GM18498 (cell line): Measurements from ENCODE around the gene TSPO.
A peak's percentile ranks its signal among the peaks of the same experiment; 100 is the strongest.

Source experiments
- ATAC-seq: cut with Tn5 transposase; IDR thresholded peaks from one replicate; pipeline ENCODE4 v1.9.1; 2021; ENCODE audit warnings: mild to moderate bottlenecking, moderate library complexity; ENCODE audit not compliant: unreplicated experiment

Gene TSPO

GRCh38 chr22:43174941-43175531 is 23.7 kb downstream of the TSPO start:
- ATAC-seq = no peak

DNA sequence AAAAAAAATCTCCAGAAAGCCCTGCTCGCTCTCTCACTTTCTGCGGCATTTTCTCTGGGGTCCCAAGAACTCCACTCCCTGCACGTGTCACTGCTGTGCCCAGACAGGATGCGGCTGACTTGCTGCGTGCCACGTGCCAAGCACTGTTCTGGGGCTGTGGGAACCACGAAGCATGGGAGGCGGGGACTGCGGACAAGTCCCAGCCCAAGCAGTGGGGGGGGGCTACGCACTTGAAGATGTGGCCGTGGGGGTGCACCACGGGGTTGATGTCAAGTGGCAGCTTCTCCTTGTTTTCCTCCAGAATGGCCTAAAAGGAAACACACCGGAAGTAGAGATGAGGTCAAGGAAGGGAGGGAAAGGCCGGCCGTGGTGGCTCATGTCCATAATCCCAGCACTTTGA is 24.7 kb downstream of the TSPO start:
- no peak for ATAC-seq

GRCh38 chr22:43177479-43177878 is 26.1 kb downstream of the TSPO start:
- ATAC-seq = no peak

- no peak for ATAC-seq
These were observed 28.0 kb downstream of the TSPO start for GRCh38 chr22:43179146-43179910.

GRCh38 chr22:43179911-43180195 is 28.5 kb downstream of the TSPO start:
- ATAC-seq = no peak

DNA sequence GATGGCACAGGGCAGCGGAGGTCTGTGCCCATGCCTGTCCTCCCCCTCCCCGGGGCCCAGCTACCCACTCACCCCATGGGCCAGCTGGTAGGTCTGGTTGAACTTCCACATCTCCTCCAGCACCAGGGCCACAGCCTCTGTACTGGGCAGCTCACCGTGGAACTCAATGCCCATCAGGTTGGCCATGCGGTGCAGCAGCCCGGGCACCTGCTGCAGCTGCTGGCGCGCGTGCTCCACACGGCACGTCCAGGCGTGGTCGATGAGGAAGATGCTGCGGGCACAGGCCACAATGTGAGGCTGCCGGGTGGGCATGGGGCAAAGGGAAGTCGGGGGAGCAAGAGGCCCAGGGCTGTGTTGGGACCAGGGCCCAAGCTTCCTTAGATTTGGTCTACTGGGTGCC is 29.3 kb downstream of the TSPO start:
- ATAC-seq = no peak

- no peak for ATAC-seq
These were observed 30.1 kb downstream of the TSPO start for GRCh38 chr22:43181321-43182076.

- ATAC-seq = no peak
These were observed 30.8 kb downstream of the TSPO start for GRCh38 chr22:43182118-43182517.

- ATAC-seq = no peak
These were observed 31.4 kb downstream of the TSPO start for GRCh38 chr22:43182726-43183125.

DNA sequence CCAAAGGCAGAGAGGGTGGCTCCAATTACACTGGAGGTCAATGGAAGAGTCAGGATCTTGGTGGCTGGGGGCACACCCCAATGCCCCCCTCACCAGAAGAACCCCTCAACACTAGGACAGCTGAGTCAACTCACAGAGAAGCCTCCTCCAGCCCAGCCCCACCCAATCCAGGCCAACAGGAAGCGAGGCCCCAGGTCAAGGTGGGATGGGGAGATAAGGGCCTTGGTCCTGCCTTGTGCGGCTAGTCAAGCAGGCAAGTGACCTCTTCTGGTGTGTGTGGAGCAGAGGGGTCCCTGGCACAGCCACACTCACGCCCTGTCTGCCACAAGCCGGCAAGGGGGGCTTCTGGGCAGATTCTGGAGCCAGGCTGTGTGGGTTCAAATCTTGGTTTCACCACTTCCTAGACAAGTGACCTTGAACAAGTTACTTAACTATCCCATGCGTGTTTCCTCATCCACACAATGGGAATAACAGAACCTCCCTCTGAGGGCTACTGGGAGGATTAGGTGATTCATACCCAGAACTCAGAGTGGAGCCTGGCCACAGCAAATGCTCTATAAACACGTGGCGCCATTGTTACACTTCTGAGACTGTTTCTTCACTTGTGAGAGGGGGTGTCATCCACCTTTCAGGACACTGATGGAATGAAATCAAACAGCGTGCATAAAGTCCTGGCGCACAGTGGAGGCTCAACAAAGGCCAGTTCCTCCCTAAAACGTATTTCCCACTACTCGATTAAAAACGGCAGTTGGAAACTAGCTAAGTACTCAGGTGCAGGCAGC is 32.3 kb downstream of the TSPO start:
- ATAC-seq = no peak

DNA sequence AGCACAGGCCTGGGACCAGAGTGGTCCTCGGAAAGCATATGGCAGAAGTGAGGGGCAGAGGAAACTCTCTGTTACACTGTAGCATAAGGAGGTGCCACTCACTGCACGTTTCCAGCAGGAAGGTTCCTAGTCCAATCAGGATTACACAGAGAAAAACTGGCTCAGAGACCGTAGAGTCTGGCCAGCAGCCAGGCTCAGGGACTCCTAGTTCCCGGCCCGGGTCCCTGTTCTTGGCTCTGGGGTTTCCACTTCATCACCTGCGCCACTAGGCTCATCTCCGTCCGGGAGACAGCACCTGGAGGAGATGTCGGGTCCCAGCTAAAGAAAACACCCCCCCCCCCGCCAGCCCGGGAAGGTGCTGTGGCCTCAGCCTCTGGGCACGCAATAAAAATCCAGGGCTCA is 34.5 kb downstream of the TSPO start:
- ATAC-seq = no peak

- peak; percentile 59 for ATAC-seq
These were observed 35.2 kb downstream of the TSPO start, which contains the start of gene TTLL12 for GRCh38 chr22:43186272-43187170. Gene TTLL12, minus strand, starts transcription at chr22:43187134. Its CDS starts 65 bp downstream, at chr22:43187069.

DNA sequence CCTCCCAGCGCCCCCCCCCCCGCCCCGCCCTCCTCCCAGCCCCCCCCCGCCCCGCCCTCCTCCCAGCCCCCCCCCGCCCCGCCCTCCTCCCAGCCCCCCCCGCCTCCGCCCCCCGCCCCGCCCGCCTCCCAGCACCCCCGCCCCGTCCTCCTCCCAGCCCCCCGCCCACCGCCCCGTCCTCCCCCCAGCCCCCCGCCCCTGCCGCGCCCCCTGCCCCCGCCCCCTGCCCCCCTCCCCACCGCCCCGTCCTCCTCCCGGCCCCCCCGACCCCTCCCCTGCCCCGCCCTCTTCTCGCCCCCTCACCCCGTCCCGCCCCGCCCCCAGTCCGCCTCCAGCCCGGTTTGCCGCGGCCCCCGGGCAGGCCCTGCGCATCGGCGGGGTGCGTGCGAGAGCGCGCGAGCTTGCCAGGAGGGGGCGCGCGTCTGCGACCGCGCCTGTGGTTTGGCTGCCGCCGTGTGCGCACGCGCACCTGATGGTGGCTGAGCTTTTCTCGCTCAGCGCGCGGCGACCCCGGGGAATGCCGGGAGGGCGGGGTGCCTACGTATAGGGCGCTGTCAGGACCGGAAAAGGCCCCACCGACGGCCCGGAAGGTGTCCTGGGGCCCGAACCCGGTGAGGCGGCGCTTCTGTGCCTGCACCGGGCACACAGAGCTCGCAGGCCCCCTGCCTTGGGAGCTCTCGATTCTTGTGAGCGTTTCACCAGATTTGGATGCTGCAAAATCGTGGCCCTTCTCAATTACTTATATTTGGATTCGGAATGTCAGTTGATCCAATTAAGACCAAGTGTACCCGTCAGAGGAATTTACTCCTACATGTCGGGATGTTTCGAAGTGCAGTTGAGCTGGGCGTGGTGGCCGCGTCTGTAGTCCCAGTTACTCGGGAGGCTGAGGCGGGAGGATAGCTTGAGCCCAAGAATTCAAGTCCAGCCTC is 36.1 kb downstream of the TSPO start:
- ATAC-seq = peak; percentile 88

DNA sequence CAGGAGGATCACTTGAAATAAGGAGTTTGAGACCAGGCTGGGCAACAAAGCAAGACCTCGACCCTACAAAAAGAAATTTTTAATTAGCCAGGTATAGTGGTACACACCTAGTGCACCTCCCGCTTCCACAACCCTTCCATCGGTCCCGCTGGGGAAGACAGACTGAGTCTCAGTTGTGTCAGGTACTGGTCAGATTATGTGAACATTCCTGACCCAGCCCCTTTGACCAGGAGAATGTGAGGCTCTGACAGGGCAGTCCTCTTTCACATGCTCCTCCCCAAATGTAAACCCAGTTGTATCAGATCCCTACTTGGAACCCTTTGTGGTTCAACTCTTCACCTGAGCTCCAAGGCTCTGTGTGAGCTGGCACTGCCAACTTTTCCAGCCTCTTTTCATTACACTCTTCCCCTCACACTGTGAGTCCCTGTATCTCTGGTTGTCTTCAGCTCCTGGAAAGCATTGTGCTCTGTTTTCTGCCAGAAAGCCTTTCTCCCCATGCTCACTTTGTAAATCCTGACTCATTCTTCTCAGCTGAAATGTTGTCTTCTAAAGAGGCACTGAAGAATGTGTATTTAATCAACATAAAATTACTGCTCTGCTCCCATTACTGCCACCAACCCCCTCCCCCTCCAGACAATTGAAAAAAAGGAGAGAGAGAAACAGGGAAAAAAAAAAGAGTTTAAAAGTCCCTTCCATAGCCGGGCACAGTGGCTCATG is 37.6 kb downstream of the TSPO start:
- ATAC-seq = no peak

- no peak for ATAC-seq
These were observed 40.5 kb downstream of the TSPO start for GRCh38 chr22:43191831-43192230.

GRCh38 chr22:43197271-43197941 is 46.0 kb downstream of the TSPO start:
- no peak for ATAC-seq

GRCh38 chr22:43198126-43198525 is 46.8 kb downstream of the TSPO start:
- ATAC-seq = no peak

GRCh38 chr22:43198936-43199335 is 47.6 kb downstream of the TSPO start:
- ATAC-seq = no peak
